ENCODE measurements around the gene ZBTB26.

ZBTB26 gene

DNA sequence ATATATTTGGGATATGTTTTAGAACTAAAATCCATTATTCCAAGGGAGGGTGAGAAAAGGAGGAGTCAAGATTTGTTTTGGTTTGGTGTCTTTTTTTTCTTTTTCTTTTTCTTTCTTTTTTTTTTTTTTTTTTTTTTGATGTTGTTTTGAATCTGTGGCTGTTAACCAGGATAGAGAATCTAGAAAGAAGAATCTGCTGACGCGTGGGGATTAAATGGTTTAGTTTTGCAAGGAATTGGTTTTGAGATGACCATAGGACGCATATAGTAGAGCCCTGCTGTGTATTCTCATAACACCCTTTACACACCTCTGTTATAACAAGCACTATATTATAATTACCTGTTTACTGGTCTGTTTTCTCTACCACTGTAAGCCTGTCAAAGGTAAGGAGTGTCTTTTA lies 19.0 kb upstream of the ZBTB26 start:
- TF ChIP-seq ZFX (IDR thresholded peaks at IDR 0.05) = no peak
- TF ChIP-seq, protein P1, sequence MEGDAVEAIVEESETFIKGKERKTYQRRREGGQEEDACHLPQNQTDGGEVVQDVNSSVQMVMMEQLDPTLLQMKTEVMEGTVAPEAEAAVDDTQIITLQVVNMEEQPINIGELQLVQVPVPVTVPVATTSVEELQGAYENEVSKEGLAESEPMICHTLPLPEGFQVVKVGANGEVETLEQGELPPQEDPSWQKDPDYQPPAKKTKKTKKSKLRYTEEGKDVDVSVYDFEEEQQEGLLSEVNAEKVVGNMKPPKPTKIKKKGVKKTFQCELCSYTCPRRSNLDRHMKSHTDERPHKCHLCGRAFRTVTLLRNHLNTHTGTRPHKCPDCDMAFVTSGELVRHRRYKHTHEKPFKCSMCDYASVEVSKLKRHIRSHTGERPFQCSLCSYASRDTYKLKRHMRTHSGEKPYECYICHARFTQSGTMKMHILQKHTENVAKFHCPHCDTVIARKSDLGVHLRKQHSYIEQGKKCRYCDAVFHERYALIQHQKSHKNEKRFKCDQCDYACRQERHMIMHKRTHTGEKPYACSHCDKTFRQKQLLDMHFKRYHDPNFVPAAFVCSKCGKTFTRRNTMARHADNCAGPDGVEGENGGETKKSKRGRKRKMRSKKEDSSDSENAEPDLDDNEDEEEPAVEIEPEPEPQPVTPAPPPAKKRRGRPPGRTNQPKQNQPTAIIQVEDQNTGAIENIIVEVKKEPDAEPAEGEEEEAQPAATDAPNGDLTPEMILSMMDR (conservative IDR thresholded peaks at IDR 0.05) = no peak
- H3K27ac ChIP-seq = no peak overlapping the region

DNA sequence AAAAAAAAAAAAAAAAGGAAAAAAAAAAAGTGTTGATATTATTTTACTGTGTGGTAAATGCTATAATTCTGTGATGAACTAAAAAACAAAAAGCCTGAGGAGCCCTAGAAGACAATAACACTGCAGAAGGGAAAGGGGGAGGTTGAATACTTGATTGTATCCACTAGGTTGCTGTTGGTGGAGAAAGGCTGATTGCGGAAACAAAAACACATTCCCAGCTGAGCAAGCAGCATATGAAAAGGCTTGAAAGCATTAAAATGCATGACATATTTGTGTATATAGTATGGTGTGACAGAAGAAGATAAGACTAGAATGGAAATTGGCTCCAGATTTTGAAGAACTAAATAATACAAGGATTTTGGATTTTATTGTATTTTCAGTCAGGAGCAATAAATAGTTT lies 18.4 kb upstream of the ZBTB26 start:
- no peak overlapping the region for H3K27ac ChIP-seq
- TF ChIP-seq, protein P1 (conservative IDR thresholded peaks at IDR 0.05) = no peak
- TF ChIP-seq ZFX (IDR thresholded peaks at IDR 0.05) = no peak

DNA sequence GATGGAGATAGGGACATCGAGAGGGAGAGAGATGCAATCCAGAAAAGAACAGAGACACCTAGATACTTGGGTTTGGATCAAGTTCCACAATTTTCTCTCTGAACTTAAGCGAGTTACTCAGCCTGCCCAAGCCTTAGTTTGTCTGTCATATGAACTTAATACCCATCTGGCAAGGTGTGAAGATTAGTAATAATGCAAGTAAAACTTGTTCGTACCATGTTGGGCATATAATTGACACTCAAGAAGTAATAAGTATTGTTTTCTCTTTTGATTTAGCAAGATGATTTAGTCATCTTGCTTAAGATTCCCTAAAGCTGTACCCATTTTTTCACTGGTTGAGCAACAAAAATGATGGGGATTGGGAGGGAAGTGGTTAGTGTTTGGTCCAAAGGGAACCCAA lies 17.0 kb upstream of the ZBTB26 start:
- H3K27ac ChIP-seq = no peak overlapping the region
- no peak for TF ChIP-seq ZFX (IDR thresholded peaks at IDR 0.05)
- TF ChIP-seq, protein P1 (conservative IDR thresholded peaks at IDR 0.05) = no peak

DNA sequence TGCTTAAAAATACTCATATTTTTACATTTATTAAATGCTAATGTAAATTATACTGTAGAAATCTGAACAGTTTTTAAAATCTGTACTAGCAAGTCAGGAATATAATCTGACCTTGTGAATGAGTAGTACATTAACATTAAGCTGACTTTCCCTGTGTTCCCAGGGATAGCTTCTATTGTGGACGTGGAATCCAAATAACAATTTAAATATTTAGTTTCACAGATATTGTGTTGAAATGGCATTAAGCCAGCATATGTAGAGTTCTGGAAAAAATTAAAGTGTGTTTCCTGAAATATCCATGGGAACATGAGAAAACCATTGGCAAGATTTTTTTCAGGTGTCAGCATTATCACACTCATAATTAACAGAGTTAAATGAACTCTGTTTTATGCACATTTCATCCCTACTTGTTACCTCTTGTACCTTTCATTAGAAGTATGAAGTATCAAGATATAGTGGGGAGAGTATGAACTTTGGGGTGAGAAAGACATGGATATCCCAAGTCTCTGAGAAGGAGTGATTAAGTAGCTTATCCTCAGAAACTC lies 15.2 kb upstream of the ZBTB26 start:
- no peak overlapping the region for H3K27ac ChIP-seq
- TF ChIP-seq, protein P1 (conservative IDR thresholded peaks at IDR 0.05) = no peak
- TF ChIP-seq ZFX (IDR thresholded peaks at IDR 0.05) = no peak

DNA sequence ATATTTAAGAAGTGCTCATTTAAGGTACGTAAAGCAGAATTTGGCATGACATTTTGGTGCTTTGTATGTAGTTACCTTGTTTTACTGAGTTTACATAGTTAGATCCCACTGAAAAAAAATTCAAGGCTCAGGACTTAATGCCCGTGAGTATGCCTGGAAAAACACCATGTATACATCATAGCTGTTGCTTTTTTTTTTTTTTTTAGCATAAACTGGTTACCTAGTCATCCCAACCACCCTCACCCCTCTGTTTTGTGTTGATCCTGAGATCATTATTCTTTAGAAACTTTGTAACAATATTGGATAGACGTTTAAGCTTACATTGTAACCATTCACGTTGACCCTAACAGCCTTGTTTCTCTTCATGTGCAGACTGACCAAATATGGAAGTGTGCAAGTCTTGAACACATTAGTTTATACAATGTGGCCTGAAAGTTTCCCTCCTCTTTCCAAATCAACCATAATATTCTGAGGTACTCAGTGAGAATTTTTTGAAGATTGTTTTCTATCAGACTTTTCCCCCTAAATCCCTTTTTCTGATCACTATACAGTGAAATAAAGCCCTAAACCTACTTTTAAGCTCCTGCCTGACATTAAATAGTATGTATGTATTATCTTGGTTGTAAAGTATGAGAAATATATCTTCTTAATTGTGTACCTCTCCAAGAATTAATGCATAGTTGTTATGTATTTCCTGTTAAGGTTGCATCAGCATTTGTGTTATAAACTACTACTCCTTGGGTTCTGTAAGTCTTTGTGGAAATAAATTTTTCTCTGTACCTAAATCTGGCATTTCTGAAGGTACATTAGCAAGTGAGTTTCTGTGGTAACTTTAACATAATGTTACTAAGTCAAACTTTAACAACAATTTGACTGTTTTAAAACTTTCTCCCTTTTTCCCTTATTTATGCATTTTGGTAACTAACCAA lies 13.9 kb upstream of the ZBTB26 start:
- H3K27ac ChIP-seq = no peak overlapping the region
- TF ChIP-seq, protein P1 (conservative IDR thresholded peaks at IDR 0.05) = no peak
- no peak for TF ChIP-seq ZFX (IDR thresholded peaks at IDR 0.05)

DNA sequence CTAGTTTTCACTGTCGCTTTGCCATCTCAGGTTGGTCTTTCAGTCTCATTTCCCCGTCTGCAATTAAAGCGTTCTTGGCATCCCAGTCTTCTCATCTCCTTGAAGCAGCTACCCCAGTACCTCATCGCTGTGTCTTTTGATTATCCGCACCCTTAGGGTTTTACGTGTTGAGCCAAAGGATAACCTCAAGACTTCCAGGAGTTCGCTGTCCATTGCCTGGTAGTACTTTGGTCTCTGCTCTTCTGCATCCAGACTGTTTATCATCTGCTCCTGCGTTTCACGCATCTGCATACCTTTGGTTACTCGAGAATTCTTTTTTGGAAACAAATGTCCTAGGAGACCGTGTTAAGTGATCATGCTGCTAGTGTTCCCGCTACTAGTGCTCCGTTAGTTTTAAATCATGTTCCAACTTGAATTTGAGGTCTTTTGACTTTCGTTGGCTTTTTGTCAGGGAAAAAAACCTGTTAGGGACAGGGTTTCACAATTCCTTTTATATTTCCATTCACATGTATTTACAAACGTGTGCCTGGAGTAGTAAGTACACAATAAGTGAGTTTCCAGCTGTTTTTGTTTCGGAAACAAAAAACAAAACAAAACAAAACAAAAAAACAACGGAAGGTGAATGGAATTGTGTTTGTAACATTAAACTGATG lies 10.4 kb upstream of the ZBTB26 start:
- TF ChIP-seq, protein P1 (conservative IDR thresholded peaks at IDR 0.05) = no peak
- TF ChIP-seq ZFX (IDR thresholded peaks at IDR 0.05) = no peak
- H3K27ac ChIP-seq = peak overlapping the region; percentile 83

Data from C4-2B (cell line).